GM19455 (cell line): Measurements from ENCODE around the gene TRMT2B.
"Not testable (repeated sequence)": the region's sequence is repeated elsewhere in the genome, so short reads cannot be mapped to it uniquely, and the experiment has no call there.

Experiments used
- ATAC-seq: cut with Tn5 transposase; IDR thresholded peaks from one replicate; pipeline ENCODE4 v1.9.1; 2021; ENCODE audit not compliant: unreplicated experiment

Gene TRMT2B

DNA sequence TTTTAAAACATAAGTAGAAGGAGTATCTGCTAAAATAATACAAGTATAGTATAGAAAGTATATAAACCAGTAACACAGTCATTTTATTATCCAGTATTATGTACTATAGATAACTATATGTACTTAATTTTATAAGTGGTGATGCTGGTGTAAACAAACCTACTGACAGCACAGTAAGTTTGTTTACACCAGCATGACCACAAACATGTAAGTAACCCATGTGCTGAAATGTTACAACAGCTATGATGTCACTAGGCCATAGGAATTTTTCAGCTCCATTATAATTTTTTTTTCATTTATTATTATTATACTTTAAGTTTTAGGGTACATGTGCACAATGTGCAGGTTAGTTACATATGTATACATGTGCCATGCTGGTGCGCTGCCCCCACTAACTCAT, 39.9 kb downstream of the TRMT2B start:
- ATAC-seq = not testable (repeated sequence)

DNA sequence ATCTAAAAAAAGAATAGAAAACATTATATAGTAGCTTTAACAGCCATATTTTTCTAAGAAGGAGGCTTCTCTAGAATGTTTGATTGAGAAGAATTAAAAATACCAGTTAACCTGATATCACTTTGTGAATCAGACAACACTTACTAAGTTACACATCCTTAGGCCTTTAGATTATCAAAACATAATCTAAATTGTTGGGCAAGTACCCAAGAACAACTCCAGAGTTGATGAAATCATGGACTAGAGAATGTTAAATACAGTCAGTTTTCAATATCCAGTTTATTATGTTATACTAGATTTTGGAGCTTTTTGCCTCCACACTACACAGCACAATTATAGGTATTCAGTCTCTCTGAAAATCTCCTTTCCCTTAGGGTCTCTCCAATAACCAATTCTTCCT, 42.8 kb downstream of the TRMT2B start:
- no peak for ATAC-seq

DNA sequence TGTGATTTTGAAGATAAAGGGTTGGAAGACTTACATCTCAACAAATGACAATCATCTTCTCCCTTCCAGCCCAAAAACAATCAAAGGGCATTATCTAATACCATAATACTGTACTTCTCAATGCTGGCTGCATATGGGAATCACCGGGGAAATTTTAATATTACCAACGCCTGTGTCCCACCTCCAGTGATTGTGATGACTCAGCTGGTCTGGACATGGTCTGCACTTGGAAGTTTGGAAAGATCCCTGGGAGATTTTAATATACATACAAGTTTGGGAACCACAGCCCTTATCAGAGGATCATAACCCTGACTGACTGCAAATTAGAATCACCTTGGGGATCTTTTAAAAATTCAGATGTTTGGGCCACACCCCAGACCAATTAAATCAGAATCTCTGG, 52.5 kb downstream of the TRMT2B start:
- no peak for ATAC-seq

GRCh38 chrX:100995469-100995868, 56.4 kb downstream of the TRMT2B start:
- ATAC-seq = no peak

DNA sequence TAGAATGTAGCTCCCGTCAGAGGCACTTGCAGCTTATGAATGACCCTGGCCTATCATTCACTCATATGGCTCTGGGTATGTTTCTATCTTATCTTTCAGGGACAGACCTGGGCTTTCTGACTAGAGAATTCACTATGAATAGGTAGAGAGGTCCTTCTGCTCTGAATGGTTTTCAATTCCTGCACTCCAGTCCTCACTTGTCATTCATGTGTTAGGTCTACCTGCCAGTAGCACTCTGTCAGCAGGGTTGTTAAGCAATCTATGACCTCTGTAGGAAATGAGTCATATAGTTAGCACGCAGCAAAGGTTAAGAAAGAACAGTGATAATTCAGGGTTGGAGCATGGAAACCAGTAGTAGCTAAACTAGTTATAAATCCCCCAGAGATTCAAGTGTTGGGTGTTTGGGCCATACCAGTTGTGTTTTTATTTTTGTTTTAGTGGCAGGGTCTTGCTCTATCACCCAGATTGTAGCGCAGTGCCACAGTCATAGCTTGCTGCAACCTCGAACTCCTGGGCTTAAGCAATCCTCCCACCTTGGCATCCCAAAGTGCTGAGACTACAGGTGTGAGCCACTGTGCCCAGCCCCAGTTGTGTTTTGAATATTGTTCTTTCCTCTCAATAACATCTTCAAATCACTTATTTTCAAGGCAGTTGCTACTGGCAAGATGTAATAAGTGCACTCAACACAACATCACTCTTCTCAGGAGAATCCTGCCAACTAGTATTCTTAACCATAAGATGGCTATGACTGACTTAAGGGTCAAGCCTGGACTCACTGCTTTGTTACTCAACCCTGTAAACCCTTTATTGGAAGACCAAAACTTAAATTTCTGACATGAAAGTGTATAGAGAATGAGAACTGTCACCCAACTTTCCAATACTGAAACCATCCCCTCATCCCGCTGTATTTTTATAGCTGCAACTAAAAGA, 57.3 kb downstream of the TRMT2B start:
- no peak for ATAC-seq

GRCh38 chrX:100990139-100990538, 61.8 kb downstream of the TRMT2B start:
- no peak for ATAC-seq

DNA sequence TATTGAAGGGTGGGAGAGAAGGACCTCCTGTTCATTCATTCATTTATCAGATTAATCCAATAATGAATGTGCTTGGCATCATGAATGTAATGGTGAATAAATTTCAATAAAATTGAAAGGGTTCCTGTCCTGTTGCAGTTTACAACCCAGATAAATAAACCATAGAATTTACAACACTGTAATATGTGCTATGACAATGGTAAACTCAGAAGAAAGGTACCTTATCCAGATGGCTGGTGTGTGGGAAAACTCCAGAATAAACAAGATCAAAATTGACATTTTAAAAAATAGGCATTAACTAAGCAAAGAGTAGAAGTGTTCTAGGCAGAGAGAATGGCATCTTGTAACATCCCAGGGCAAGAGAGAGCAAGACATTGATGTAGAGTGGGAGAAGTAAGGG, 67.1 kb downstream of the TRMT2B start:
- no peak for ATAC-seq

GRCh38 chrX:100981498-100981845, 70.4 kb downstream of the TRMT2B start:
- ATAC-seq = not testable (repeated sequence)

- ATAC-seq = no peak
Observed at GRCh38 chrX:100980608-100981497, 71.1 kb downstream of the TRMT2B start.

- ATAC-seq = no peak
Observed at GRCh38 chrX:100979881-100980607, 71.9 kb downstream of the TRMT2B start.

GRCh38 chrX:100976211-100976610, 75.7 kb downstream of the TRMT2B start:
- no peak for ATAC-seq

DNA sequence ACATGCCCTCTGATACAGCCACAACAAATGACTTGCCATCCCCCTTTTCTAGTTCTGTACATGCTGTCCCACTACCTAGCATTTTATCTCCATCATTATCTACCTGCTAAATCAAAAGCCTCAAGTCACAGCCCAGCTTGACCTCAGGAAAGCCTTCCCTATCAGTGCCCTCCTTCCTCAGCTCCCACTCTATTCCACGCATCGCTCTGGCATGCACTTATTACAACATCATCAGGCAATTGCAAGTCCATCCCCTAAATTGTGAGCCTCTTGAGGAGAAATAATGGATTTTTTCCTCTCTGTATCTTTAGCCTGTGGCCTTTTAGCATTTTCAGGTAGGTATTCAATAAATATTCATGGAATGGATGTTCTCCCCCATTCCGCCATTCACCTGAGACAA, 76.7 kb downstream of the TRMT2B start:
- ATAC-seq = no peak

DNA sequence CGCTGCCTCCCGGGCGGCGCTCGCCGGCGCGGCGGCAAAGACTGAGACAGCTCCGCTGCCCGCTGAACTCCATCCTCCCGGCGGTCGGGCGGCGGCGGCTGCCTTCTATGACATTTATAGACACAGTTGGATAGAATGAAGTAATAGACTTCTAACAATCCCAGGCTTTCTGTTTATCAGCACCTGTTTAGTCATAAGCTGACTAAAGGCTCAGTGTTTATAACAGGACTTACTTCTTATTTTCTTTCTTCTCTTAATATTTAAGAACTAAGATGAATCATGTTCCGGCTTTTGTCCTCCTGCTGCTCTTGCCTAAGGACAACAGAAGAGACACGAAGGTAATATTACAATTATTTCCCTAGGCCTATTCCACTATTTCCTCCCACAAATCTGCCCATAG, 78.5 kb downstream of the TRMT2B start:
- no peak for ATAC-seq

DNA sequence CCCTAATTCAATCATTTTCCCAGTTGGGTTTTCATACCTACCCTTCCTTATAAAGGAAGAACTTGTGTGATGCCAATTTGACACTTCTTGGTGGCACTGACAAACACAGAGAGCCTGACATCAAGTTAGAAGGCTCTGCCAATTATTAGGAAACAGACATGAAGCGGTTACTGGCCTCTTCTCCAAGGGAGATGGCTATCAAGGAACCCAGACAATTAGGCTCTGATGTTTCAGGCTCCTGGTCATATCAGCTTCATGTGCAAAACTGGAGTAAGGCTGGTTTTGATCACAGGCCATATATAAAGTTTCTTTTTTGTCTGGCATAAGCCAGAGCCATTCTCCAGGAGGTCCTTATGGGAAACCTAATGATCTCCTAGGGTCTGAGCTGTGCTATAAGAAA, 82.0 kb downstream of the TRMT2B start:
- ATAC-seq = no peak

GRCh38 chrX:100969408-100969807, 82.5 kb downstream of the TRMT2B start, which contains the start of gene ARL13A:
Gene ARL13A, plus strand, starts transcription at chrX:100969708. Its CDS starts 3,982 bp downstream, at chrX:100973690.
- ATAC-seq = no peak

- ATAC-seq = no peak
Observed at GRCh38 chrX:100964362-100964761, 87.5 kb downstream of the TRMT2B start.

DNA sequence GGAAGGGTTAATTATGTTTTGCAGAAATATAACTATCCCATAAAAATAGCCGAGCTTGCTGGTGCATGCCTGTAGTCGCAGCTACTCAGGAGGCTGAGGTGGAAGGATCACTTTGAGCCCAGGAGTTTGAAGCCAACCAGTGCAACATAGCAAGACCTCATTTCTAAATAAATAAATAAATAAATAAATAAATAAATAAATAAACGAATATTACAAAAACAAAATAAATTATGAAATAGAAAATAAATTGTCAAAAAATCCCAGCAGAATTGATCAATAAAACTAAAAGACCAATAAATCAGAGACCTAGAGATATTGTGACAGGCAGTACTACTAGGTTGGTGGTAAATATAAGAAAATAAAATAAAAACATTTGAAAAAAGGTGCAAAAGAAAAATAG, 89.1 kb downstream of the TRMT2B start:
- ATAC-seq = no peak
